HG03442 (cell line): Measurements from ENCODE around the gene CAP2.

Experiments used
- ATAC-seq: cut with Tn5 transposase; IDR thresholded peaks from one replicate; pipeline ENCODE4 v1.9.1; 2021; ENCODE audit warnings: mild to moderate bottlenecking, moderate library complexity; ENCODE audit not compliant: unreplicated experiment

The CAP2 gene

DNA sequence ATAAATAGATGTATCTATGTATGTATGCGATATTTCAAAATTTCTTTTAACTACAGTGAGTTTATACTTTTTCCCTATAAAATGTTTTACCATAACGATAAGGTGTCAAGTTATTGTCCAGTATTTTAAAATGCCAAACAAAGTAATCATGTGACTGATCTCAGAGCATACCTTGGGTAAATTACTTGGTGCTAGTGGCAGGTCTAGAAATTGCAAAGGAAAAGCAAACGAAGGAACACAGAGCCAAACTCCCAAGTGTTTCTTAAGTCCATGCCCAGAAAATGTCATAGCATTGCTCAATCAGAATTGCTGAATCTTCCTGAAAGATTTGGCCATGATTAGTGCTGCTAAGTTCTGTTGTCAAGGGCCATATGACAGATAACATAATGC lies 77.5 kb downstream of the CAP2 start:
- no peak for ATAC-seq

DNA sequence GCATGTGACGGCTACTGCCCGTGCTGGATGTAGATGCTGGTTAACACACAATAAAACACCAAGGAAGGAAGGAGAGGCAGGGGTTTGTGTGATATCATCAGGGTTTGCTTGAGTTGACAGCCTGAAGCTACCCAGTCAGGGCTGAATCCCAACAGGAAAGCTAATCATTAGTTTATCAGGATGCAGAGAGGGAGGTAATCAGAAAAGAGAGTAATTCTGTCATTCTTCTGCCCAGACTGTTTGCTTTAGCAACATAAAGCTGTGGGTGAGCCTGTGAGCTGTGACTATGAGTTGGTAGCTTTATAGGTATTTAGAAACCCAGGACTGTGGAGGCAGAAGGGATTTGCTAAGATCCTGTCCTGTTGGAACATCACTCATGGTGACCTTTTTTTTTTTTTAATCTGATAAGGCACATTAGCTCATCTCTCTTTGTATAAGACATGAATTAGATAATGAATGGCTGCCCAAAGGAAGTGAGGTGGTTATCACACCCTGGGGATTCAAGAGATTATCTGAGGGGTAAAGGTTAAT lies 79.3 kb downstream of the CAP2 start:
- ATAC-seq: no peak

DNA sequence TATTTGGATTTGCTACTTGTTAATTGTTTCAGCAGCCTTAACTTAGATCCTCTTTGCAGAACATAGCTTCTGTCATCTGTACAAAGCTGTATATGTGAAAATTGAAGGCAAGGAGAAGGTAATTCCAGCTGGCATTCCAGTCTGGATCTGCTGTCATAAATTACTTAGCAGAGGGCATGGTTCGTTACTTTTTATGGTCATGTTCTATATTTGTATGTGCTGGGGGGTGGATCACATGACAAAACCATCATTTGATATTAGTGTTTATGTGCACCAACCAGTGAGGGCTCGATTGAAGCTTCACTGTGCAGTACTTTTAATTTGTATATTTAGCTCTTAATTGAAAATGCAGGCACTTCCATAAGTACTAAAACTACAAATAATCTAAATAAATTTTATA lies 80.2 kb downstream of the CAP2 start:
- ATAC-seq: no peak

DNA sequence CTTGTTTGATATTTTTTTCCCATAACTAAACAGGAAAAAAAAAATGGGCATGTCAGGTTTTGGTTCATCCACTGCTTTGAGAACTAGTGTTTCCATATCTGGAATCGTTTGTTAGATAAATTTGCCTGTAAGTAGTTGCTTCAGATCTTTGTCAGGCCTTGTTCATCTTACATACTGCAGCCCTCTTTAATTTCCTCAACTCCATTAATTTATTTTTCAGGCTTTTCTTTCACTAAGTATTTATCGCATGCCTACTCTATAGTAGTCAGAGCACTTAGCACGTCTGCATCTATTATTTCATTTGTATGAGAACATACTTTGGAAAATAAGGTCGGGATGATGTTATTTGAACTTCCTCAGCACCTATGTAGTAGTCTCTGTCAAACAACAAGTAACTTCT lies 80.9 kb downstream of the CAP2 start:
- ATAC-seq: no peak

DNA sequence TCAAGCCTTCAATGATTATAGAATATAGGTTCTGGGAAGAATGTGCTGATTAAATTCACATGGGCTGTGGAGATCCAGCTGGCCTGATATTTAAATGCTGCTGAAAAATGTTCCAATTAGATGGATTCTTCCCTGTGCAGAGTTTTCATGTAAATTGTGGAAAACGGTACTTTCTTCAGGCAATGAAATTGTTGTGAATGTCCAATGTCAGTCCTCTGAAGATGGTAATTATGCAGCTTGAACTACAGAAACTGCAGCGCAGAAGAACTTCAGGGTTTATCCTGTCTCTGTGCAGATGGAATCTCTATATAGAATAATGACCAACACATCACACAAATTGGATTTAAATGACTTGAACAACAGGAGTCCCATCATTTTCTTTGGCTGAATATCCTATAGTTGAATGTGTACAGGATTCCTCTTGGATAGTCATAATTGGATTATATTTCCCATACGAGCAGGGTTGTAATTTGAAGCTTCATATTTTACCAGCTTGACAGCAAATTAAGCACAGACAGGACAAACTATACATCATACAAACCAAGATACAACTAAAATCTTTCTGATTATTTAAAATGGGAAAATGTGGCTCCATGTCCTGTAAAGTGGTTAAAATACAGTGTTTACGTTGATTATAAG lies 82.3 kb downstream of the CAP2 start:
- no peak for ATAC-seq

DNA sequence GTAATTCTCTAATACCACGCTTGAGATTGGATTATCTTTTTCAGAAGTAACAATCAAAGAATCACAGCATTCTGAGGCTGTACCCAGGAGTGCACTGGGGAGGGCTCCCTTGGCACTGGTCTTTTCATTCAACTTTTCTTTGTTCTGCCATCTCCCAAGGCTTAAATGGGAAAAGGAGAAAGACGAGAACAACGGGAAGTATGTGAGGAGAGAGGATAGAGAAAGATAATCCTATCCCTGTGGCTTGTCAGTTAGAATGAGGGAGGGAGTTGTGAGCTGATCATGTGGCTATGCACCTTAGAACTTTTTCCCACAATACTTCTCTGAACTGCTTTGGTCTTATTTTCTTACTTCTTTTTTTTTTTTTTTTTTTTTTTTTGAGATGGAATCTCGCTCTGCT lies 83.1 kb downstream of the CAP2 start:
- no peak for ATAC-seq

DNA sequence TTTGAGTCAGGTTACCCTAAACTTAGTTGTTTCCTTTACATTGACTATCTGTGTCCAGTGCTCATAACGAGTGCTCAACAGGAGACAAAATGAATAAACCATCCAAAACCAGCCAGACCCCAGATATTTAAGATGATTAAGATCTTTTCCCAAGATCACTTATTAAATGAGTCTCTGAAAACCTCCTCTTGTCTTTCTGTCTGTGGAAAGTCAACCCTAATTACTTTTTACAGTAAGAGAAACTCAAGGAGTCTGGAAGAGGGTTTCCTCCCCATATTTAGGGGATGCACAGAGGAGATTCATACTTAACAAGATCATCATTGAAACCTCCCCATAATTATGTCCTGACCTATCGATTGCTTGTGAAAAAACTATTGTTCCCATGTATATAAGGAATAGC lies 84.0 kb downstream of the CAP2 start:
- no peak for ATAC-seq

DNA sequence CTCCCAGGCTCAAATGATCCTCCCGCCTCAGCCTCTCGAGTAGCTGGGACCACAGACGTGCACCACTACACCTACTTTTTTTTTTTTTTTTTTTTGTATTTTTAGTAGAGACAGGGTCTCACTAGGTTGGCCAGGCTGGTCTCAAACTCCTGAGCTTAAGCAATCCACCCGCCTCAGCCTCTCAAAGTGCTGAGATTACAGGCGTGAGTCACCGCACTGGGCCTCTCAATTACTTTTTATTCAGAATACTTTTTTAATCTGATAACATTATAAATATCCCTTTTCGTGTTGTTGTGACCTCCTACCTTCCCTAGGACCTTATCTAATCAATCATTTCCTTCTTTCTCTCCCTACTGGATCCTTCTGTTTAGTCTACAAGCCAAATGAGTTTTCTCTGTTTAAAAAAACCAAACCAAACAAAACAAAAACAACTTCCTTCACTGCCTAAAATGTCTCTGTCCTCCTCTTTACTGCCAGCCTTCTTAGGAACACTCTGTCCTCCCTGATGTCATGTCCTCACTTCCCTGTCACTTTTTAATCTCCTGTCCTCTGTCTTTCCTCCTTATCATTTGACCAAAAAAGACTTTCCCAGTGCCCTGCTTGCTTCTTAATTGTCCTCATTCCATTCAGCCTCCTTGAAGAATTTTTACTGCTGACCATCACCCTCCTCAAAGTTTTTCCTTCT lies 85.0 kb downstream of the CAP2 start:
- no peak for ATAC-seq

DNA sequence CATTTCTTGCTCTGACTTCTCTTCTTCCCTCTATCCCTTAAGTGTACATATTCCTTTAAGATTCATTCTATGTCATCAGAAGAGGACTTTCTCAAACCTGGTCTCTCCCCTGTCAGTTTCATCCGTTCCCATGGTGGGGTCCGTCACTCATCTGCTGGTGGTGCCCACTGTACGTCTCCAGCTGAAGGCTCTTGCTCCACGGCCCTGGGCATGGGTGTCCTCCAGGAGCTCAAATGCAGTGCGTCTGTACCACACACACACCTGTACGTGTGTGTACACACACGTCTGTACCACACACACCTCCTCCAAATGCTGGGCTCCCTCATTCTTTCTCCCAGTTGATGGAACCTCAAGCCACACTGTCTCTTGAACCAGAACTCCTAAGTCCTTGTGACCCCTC lies 85.6 kb downstream of the CAP2 start:
- ATAC-seq: no peak

DNA sequence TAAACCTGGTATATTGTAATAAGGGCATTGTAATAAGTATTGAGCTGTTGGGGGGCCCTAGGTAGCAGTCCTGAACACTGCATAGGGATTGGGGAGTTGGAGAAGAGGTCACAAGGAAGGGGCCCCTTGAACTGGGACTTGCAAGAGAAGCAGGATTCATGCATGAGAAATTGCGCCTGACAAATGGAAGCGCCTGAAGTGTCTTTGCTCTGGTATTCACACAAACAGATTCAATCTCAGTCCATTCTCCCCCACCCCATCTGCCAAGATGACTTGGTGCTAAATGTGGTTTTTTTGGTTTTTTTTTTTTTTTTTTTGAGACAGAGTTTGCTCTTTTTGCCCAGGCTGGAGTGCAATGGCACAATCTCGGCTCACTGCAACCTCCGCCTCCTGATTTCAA lies 87.1 kb downstream of the CAP2 start:
- no peak for ATAC-seq

DNA sequence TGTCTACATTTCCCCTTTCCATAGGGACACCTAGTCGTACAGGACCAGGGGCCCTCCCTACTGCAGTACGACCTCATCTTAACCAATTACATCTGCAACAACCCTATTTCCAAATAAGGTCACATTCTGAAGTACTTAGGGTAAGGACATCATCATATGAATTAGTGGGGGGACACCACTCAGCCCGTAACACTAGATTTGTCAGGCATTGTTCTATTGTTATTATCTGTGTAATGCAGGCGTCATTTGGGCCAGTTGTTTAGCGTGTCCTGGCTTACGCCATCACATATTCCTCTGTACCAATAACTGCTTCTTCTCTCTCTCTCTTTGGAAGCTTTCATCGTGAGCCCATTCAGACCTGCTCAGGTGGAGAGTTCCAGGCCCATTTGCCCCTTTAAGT lies 89.3 kb downstream of the CAP2 start:
- ATAC-seq: no peak

DNA sequence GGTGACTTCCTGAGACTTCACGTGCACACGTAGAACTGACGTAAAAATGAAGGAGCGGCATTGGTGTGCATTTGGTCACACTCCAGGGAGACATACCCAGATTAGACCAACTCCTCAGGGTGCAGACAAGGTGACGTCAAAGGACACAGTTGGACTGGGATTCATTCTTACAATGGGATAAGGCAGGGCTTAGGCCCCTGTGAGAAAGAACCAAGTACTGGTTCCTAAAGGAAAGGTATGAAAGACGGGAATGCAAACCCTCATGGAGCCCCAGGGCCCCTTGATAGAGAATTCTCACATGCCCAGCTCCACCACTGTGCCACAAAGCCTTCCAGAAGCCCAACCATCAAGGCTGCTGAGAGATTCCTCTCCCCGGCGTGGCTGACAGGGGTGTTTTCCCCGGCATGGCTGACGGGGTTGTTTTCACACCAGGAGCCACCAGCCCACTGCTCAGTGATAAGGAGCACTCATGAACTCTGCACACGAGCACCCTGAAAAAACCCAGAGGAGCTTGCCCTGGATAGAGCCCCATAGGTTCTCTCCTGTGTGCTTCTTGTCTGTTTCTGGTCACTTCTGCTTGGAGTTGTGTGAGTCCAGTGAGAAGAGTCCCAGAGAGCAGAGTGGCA lies 90.1 kb downstream of the CAP2 start:
- ATAC-seq: no peak

DNA sequence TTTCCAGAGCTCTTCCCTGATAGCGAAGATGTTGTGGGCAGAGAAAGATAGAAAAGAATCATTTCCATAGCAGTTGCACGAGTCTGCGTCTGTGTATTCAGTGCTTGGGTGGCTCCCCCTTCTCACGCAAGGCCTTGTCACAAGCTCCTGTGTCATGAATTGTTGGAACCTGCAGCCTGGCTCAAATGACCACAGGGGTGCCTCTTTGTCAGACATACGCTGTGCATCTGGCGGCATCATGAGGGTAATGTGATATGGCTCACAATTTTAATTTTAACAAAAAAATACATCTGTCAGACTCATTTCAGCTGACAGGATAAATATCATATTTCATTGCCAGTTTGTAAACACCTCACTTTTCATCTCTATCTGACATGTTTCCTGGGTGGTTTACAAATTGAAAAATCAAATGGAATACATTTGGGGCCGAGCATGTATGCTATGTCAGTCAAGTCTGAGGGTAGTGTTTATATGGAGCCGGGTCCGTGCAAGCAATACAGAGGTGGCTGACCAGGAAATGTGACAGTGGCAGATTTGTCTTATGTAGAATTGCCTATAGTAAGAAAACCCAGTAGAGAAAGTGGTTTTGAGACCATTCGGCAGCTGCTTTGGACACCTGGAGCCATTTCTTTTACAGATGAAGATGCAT lies 90.9 kb downstream of the CAP2 start:
- ATAC-seq: no peak

DNA sequence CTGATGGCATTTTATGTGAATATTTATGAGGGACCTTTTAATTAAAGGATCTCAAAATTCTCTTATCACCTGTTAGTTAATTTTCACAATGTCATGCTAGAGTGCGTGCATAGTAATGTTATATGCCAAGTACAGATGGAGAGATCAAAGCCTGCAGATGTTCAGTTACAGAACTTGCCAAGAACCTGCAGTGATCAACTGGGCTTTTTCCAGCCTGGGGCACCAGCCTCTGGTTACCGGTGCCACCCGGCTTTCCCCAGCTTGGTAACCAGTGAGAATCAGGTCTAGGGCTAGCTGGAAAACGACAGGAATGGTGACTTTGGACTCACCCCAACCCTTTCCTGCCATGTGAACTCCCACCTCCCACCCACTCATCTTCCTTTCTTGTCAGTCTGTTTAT lies 91.8 kb downstream of the CAP2 start:
- ATAC-seq: no peak

DNA sequence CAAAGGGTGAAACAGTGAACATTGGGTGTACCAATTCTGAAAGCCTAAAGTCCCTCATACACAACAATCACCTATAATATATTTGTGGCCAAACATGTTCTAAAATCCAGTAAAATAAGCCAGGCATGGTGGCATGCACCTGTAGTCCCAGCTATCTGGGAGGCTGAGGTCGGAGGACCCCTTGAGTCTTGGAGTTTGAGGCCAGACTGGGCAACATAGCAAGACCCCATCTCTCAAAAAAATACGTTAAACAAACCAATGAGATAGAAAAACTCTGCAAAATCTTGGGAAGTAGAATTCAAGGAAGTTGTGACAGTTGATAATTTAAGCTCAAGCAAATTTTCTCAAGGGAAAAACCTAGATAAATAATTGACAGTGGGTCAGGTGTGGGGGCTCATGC lies 92.6 kb downstream of the CAP2 start:
- ATAC-seq: no peak

DNA sequence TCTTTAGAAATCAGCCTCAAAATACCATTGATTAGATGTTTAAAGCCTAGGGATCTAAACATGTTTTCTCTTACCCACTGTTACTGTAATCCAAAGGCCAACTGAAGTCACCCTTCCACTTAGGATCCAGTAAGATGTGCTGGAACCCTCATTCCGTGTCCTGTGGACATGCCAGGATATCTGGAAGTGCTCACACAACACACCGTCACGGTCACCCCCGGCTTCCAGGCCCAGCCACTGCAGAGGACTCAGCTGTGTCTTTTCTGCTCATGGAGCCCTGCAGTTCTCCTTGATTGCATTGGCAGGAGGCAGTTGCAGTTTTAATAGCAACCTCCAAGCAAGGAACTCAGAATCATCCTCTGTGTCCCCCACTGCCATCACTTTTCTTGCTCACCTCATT lies 93.3 kb downstream of the CAP2 start:
- ATAC-seq: no peak

DNA sequence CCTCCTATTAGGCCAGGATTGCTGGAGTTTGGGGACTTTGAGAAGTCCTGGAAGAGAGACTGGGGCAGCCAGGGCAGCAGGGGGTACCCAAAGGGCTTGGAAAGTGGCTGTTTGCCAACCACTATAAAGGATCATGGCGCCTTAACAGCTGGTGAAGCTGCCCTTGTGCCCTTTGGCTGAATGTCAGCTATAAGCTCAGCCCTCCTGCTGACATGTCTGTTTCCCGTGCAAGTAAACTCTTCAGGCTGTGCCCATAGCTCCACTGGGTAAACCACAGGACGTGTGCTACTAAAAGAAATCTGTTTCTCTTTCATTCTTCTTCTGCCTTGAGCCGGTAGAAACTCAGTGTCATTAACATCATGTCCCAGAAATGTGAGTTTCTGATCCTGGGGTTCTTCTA lies 97.3 kb downstream of the CAP2 start:
- ATAC-seq: no peak

DNA sequence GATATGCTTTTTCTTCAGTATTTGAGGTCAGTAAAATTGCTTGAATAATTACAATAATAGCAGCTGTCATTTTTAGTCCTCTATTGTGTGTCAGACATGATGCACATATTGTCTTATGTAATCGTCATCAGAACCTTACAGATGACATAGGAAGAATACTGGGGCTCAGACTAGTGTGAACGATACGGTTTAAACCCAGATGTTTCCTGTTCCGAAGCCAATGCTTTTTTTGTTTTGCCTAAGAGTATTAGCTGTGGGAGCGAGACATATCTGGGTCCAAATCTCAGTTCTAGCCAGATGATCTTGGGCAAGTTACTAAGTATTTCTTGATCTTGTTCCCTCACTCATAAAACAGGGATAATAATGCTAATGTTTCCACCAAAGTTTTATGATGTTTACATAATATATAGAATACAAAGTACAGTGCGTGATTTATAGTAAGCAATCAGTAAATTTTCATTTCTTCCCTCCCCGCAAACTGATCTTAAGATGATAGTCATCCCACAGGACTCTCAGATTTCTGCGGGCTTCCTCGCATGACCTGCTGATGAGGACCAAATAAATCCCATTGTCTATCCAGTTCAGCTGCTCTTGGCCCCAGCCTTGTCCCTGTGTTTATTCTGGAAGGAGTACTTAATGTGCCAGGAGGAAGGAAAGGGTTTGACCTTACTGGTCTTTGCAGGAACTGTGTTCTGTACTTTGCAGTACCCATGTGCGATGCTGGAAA lies 98.2 kb downstream of the CAP2 start:
- no peak for ATAC-seq

DNA sequence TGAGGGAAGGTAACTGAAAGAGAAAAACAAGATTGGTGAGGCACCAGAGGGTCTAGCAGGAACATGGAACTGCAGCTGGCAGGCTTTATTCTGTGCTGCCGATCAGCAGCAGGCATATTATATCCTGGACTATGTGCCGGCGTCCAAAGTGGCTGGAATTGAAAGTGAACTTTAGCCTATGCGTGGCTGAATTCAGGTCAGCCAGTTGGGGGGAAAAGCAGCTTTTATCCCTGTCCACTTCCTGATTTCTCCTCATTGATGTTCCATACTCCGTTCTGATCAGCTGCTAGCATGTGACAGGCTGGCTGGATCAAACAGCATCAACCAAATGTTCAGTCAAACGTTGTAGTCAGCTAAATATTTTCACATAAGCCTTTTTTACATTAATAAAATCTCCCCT lies 99.0 kb downstream of the CAP2 start:
- no peak for ATAC-seq

DNA sequence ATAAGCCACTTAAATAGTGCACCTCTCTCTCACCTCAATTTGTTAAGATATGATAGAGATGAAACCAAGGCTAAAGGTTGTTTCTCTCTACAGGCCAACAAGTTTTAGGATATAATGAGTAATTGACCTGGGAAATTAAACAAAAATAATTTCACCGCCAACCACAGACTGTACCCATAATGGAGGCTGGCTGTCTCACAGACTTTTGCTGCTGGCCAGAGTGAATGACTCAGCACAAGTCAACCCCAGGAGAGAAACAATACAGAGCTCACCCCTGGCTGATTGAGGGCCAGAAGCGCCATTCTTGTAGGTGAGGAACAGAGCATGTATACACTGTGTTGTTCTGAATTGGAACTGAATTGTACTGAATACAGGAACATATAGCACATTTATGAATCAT lies 99.9 kb downstream of the CAP2 start:
- ATAC-seq: no peak

DNA sequence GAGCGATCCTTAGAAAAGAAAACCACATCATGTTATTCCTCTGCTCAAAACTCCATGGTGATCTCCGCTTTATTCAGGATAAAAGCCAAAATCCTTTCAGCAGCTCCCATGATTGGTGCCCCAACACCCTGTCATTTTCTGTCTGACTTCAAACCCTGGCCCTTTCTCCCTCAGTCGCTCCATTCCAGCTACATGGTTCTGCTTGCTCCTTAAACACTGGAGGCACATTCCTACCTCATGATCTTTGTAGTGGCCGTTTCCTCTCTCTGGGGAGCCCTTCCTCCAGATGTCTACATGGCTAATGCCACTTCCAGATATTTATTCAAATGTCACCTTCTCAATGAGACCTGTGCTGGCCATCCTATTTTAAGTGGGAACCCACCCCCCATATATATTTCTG lies 100.8 kb downstream of the CAP2 start:
- ATAC-seq: no peak
